HCT116 (cell line): ENCODE results near the gene OTOP3. TPM values are rescaled to one million over a fixed set of nuclear protein-coding genes. Genes with fewer than 3 reads are reported as not detected.

Experiments
- ATAC-seq: fragments of 200-7000 bp; cut with Tn5 transposase; 2 replicates; pipeline ENCODE4 v1.9.1; 2020; ENCODE audit warnings: mild to moderate bottlenecking, moderate library complexity
- BruUV-seq: library from RNA; stranded (reverse); fragments of 400-500 nt; replicated peaks from 2 replicates; lab custom pipeline; 2021; lab: Mats Ljungman, UMichigan
- CTCF ChIA-PET: fragments of 300-600 bp; sonication (Branson Sonifier 250); formaldehyde crosslinking; loops from one replicate; lab custom pipeline; 2021; ENCODE audit warnings: antibody characterized with exemption; lab: Charles Lee
- POLR2A ChIA-PET: fragments of 300-600, 350-600 bp; sonication (Branson Sonifier 250); formaldehyde crosslinking; loops from one replicate; lab custom pipeline; 2021; ENCODE audit warnings: antibody characterized with exemption; lab: Charles Lee
- RAD21 ChIA-PET, 2 experiments: fragments of 300-600 bp; sonication (Branson Sonifier 250); formaldehyde crosslinking; loops; one replicate each; lab custom pipeline; 2023; ENCODE audit warnings: low total read pairs in 2 of 2; ENCODE audit not compliant: uncharacterized antibody in 2 of 2, unreplicated experiment in 2 of 2, low non-redundant PET in 1 of 2; lab: Charles Lee
- DNase-seq: peaks from one replicate; pipeline ENCODE4 v3.0.0-alpha.2; 2010; ENCODE audit warnings: low read depth, low spot score
- H2AFZ ChIP-seq: fragments of 200-600 bp; shearing (Covaris generic), sonication (generic); 2 replicates; pipeline ENCODE4 v1.6.1; 2017; ENCODE audit warnings: low read depth, mixed run types, mixed read lengths, antibody characterized with exemption, low read length; ENCODE audit not compliant: poor library complexity, severe bottlenecking
- H3K27ac ChIP-seq: 2 replicates; pipeline ENCODE4 v1.5.1; 2012; ENCODE audit warnings: low read depth, low read length
- H3K27me3 ChIP-seq: fragments of 200-600 bp; sonication (generic); 2 replicates; pipeline ENCODE4 v1.6.1; 2016; ENCODE audit warnings: mixed run types, low read length, mixed read lengths; ENCODE audit not compliant: insufficient read depth
- H3K36me3 ChIP-seq, 2 experiments: fragments of 200-500 bp in 1 of 2; fragments of 200-600 bp in 1 of 2; sonication (Bioruptor generic) in 1 of 2; sonication (generic) in 1 of 2; 2 replicates each; pipeline versions ENCODE4 v1.5.1 to v1.6.1; 2014 to 2016; ENCODE audit warnings: low read length in 2 of 2, inconsistent platforms in 1 of 2, mixed read lengths in 1 of 2, mixed run types in 1 of 2; ENCODE audit not compliant: insufficient read depth in 2 of 2, control insufficient read depth in 1 of 2
- H3K4me1 ChIP-seq, 2 experiments: fragments of 200-600 bp in 1 of 2; sonication (generic) in 1 of 2; 2 replicates each; pipeline versions ENCODE4 v1.5.1 to v1.6.1; 2012 to 2017; ENCODE audit warnings: low read length in 2 of 2, inconsistent platforms in 1 of 2, mild to moderate bottlenecking in 1 of 2, mixed read lengths in 1 of 2, mixed run types in 1 of 2, moderate library complexity in 1 of 2; ENCODE audit not compliant: insufficient read depth in 2 of 2, control insufficient read depth in 1 of 2
- H3K4me2 ChIP-seq: fragments of 200-600 bp; sonication (generic); 2 replicates; pipeline ENCODE4 v1.6.1; 2017; ENCODE audit warnings: mixed run types, low read length, mixed read lengths
- H3K4me3 ChIP-seq, 2 experiments: fragments of 200-600 bp in 1 of 2; sonication (generic) in 1 of 2; replicated peaks in 1 of 2; 2 replicates each; pipeline ENCODE4 v1.5.1; 2011 to 2016; ENCODE audit warnings: low read length in 2 of 2, control low read depth in 1 of 2, low read depth in 1 of 2, mild to moderate bottlenecking in 1 of 2, mixed read lengths in 1 of 2, mixed run types in 1 of 2
- H3K79me2 ChIP-seq: fragments of 200-600 bp; sonication (generic); 2 replicates; pipeline ENCODE4 v1.6.1; 2017; ENCODE audit warnings: mild to moderate bottlenecking, mixed run types, low read length, moderate library complexity, mixed read lengths; ENCODE audit not compliant: insufficient read depth
- H3K9ac ChIP-seq: fragments of 200-600 bp; sonication (generic); 2 replicates; pipeline ENCODE4 v1.6.1; 2016; ENCODE audit warnings: low read length, mixed read lengths
- H3K9me2 ChIP-seq: fragments of 200-600 bp; sonication (generic), shearing (Covaris generic); 2 replicates; pipeline ENCODE4 v1.6.1; 2017; ENCODE audit warnings: mixed run types, mild to moderate bottlenecking, moderate library complexity; ENCODE audit not compliant: insufficient read depth
- H3K9me3 ChIP-seq, 2 experiments: fragments of 200-500 bp in 1 of 2; fragments of 200-600 bp in 1 of 2; sonication (Bioruptor generic) in 1 of 2; sonication (generic) in 1 of 2; 2 replicates each; pipeline ENCODE4 v1.6.1; 2014 to 2017; ENCODE audit warnings: low read length in 2 of 2, mixed read lengths in 2 of 2, inconsistent platforms in 1 of 2, low read depth in 1 of 2, mild to moderate bottlenecking in 1 of 2, mixed run types in 1 of 2, moderate library complexity in 1 of 2; ENCODE audit not compliant: control insufficient read depth in 1 of 2, insufficient read depth in 1 of 2
- H4K20me1 ChIP-seq: fragments of 200-600 bp; sonication (generic), shearing (Covaris generic); 2 replicates; pipeline ENCODE4 v1.6.1; 2017; ENCODE audit warnings: mixed run types, mild to moderate bottlenecking, moderate library complexity; ENCODE audit not compliant: insufficient read depth
- REST ChIP-seq: IDR thresholded peaks from 2 replicates; pipeline ENCODE4 v1.6.1; 2012; ENCODE audit warnings: low read depth
- SRF ChIP-seq: IDR thresholded peaks from 2 replicates; pipeline ENCODE4 v1.6.1; 2012; ENCODE audit warnings: low read depth
- ZNF274 ChIP-seq: fragments of 200-500 bp; sonication (Bioruptor generic); IDR thresholded peaks from 2 replicates; pipeline ENCODE4 v1.6.1; 2014; ENCODE audit warnings: mild to moderate bottlenecking, low read depth, low read length, inconsistent platforms
- intact Hi-C: fragments of 100-400 bp; cut with micrococcal nuclease; formaldehyde crosslinking; loops from 2 replicates; pipeline ENCODE4 v1.10.0; 2022
- total RNA-seq: library from RNA; stranded (reverse); gene quantifications from one replicate; pipeline ENCODE4 v1.2.1, GENCODE V29; 2021; ENCODE audit not compliant: unreplicated experiment

The OTOP3 gene
- total RNA-seq, 1 experiment from 2014 or later, result not detected

- Histone ChIP-seq H3K4me3 (no peak overlapping the region), H3K4me1 (peaks cover 0 to 6% of the 10 kb centered on the region in 2 experiments; a peak in 2 of 4 replicates), H2AFZ (no peak overlapping the region), H4K20me1 (no peaks in the 10 kb centered on the region), H3K9me2 (no peaks in the 10 kb centered on the region), H3K27me3 (peaks cover 4% of the 10 kb centered on the region; the same call in 1 of the 2 replicates), H3K79me2 (no peaks in the 10 kb centered on the region), H3K36me3 (no peaks in the 10 kb centered on the region), H3K9ac (no peak overlapping the region), H3K9me3 (no peaks in the 10 kb centered on the region), H3K27ac (no peak overlapping the region), H3K4me2 (no peak overlapping the region)
- no TSS peak for BruUV-seq
- DNase-seq (no peak), ATAC-seq (no peak)
- intact Hi-C loops, result no loop called here
- ChIA-PET CTCF (no interaction called here), RAD21 (no interaction called here), POLR2A (interaction anchor here (0.7 kb wide), 1 partner anchor 9 kb away, joined by 3 read pairs; no protein-coding TSS in a partner anchor)
- TF ChIP-seq SRF, result no peak
Observed at GRCh38 chr17:74936470-74936799, 737 bp downstream of the OTOP3 start.

GRCh38 chr17:74937064-74938051 lies 1.7 kb downstream of the OTOP3 start:
- Histone ChIP-seq H3K9ac (no peak overlapping the region), H3K27ac (no peak overlapping the region), H3K9me3 (no peaks in the 10 kb centered on the region), H3K4me1 (no peaks in the 10 kb centered on the region; a peak in 1 of 4 replicates), H3K4me2 (no peak overlapping the region), H3K4me3 (no peak overlapping the region), H3K9me2 (no peaks in the 10 kb centered on the region), H3K27me3 (peaks cover 4% of the 10 kb centered on the region; the same call in 1 of the 2 replicates), H3K36me3 (no peaks in the 10 kb centered on the region), H3K79me2 (no peaks in the 10 kb centered on the region), H4K20me1 (no peaks in the 10 kb centered on the region), H2AFZ (no peak overlapping the region)
- ATAC-seq (peak; percentile 62; the same call in 1 of the 2 replicates), DNase-seq (no peak)
- no TSS peak for BruUV-seq
- intact Hi-C loops, result no loop called here
- RAD21 ChIA-PET, result no interaction called here
- POLR2A ChIA-PET, result no interaction called here
- no peak for TF ChIP-seq ZNF274
- peak; percentile 64 for TF ChIP-seq REST
- CTCF ChIA-PET, result no interaction called here
